ENCODE data around the gene RPS29.

Gene RPS29

DNA sequence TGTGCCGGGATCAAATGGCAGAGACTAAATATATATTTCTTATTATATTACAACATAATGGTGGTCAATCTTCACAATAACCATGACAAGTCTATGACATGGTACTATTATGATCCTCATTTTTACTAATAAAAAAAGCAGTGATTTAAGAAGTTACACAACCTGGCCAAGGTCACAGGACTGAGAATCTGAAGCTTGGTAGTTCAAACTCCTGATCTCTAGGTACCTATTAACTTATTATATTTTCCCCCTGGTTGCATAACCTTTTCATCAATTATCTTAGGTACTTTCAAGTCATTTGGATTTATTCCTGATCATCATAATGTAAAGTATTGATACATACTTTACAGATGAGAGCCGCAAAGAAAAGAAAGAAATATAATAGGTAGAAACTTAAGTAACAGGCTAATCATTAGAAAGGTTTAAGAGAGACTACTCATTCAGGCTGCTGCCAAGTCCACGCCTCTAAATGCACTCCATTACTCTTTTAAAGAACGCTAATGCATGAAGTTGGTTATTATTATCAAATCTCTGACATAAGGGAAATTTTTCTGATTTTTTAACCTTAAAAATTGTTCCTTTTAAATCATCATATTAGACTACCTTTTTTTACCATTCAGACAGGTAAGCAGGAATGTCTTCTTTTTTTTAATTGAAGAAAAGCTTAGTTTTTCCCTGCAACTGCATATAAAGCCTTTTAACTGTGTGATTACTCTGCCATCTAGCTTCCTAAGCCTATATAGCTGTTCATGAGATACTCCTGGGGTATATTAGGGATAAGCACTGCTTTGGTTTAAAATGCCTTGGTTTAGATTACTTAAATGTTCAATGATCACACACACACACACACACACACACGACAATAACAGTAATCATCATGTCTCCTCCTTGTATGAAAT lies 35.6 kb downstream of the RPS29 start:
- DNase-seq (ENCODE audit: low spot score): peak; percentile 55

DNA sequence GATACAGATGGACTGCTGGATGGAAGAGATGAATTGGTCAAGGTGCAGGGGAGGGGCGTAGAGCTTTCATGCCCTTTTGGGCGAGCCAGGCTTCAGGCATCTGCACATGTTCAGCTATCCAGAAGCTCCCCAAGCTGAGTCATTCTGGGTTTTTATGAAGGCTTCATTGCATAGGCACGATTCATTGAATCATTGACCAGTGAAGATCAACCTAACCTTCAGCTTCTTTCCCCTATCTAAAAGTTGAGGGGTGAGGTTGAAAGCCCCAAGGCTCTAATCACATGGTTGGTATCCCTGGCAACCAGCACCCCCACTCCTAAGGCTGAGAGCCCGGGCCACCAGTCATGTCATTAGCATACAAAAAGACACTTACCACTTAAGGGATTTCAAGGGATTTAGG lies 36.3 kb downstream of the RPS29 start:
- peak; percentile 86 for DNase-seq (ENCODE audit: low spot score)

DNA sequence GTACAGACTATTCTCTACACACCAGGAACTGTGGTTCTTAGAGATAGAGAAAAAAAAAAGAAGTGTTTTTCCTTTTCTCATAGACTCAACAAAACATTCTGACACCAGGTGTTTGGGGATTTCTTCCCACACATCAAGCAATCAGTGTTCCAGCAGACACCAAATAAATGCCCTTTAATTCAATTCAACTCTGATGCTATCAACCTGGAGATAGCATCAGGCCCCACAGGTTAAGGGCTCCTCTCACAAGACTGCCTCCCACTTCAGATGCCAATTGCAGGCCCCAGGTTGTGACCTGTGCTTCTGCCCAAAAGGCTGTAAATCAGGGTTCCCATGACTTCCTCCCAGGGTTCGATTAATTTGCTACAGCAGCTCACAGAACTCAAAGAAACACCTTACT lies 36.7 kb downstream of the RPS29 start:
- no peak for DNase-seq (ENCODE audit: low spot score)

DNA sequence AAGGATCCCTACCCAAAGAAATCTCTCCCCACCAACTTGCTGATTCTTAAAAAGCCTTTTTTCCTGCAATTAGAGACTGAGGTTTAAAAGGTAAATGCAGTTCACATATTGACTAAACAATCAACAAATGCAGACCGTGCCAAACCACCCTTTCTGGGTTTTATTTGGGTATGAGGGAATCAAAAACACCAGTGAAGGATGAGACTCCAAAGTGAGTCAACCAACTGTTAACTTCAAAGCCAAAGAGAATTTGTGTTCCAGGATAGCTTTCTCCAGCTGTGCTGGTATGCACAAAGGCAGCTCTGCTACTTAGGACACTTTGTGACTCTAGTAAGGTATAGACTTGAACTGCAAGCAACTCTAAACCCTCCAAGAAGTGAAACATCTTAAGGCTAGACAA lies 39.4 kb downstream of the RPS29 start:
- DNase-seq (ENCODE audit: low spot score): no peak

DNA sequence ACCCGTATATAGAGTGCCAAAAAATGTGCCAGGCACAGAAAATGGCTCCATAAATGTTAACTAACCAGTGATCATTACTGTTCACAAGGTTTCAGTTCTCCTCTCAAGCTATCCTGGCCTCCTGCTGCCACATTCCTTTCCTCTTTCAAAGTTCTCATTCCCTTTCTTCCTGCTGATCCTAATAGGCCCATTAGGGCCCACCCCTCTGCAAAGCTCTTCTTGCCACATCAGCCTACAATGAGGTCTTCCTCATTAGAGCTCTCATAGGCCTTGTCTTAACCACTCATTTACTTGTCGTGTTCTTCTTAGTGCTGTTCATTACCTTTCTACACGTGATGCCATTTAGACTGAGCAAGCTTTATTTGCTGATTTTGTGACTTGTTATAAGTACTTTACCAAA lies 40.5 kb downstream of the RPS29 start:
- DNase-seq (ENCODE audit: low spot score): no peak

DNA sequence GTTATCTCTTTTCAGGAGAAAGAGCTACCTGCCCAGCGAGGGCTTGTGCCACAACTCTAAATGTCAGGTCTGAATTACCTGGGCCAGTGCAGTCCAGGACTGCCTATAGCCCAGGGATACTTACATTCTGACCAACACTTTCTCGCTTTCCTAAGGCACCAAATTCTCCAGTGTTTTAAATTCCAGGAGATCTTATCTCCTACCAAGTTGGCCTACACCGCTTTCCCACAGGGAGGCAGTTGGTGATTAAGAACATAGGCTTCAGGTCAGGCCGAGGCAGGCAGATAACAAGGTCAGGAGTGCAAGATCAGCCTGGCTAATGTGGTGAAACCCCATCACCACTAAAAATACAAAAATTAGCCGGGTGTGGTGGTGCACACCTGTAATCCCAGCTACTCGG lies 41.1 kb downstream of the RPS29 start:
- no peak for DNase-seq (ENCODE audit: low spot score)

DNA sequence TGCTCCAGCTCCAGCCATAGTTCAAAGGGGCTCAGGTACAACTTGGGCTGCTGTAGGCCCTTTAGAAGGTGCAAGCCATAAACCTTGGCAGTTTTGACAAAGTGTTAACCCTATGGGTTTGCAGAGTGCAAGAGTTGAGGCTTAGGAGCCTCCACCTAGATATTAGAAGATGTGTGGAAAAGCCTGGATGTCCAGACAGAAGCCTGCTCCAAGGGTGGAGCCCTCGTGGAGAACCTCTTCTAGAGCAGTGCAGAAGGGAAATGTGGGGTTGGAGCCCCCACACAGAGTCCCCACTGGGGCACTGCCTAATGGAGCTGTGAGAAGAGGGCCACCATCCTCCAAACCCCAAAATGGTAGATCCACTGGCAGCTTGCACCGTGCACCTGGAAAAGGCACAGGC lies 45.1 kb downstream of the RPS29 start:
- DNase-seq (ENCODE audit: low spot score): no peak

DNA sequence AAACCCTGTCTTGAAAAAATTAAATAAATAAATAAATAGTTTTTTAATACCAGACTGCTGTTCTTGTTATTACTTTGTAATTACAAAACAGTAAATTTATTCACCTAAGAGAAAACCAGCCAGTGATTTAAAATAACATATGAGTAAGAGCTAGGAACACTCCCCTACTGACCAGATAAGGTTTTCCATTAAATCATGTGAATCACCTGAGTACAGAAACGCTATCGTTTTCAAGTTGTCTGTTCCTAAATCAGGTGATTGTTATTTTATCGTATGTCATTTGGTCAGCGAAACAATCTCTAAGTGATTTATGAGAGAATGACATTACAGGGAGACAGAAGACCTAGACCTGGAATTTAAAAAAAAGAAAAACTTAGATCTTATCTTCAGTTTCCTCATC lies 47.3 kb downstream of the RPS29 start:
- no peak for DNase-seq (ENCODE audit: low spot score)
